GM18909 (cell line): ENCODE data around the gene ATP8B1.

Experiments used
- ATAC-seq: cut with Tn5 transposase; IDR thresholded peaks from one replicate; pipeline ENCODE4 v1.9.1; 2021; ENCODE audit warnings: mild to moderate bottlenecking; ENCODE audit not compliant: unreplicated experiment, poor library complexity

ATP8B1 gene

GRCh38 chr18:57794951-57795728 is 8.0 kb downstream of the ATP8B1 start:
- no peak for ATAC-seq

GRCh38 chr18:57793302-57793986 is 9.7 kb downstream of the ATP8B1 start:
- no peak for ATAC-seq

- ATAC-seq, result no peak
These were observed 10.3 kb downstream of the ATP8B1 start for GRCh38 chr18:57792631-57793301.

GRCh38 chr18:57791911-57792310 is 11.2 kb downstream of the ATP8B1 start:
- ATAC-seq, result no peak

- ATAC-seq, result no peak
These were observed 11.9 kb downstream of the ATP8B1 start for GRCh38 chr18:57791192-57791591.

GRCh38 chr18:57790316-57790715 is 12.8 kb downstream of the ATP8B1 start:
- ATAC-seq, result no peak

GRCh38 chr18:57789759-57790158 is 13.4 kb downstream of the ATP8B1 start:
- no peak for ATAC-seq

- no peak for ATAC-seq
These were observed 14.0 kb downstream of the ATP8B1 start for GRCh38 chr18:57789090-57789489.

- no peak for ATAC-seq
These were observed 15.9 kb downstream of the ATP8B1 start for GRCh38 chr18:57787068-57787685.

- ATAC-seq, result no peak
These were observed 17.2 kb downstream of the ATP8B1 start for GRCh38 chr18:57785751-57786437.

GRCh38 chr18:57784801-57785114 is 18.4 kb downstream of the ATP8B1 start:
- ATAC-seq, result no peak

- ATAC-seq, result no peak
These were observed 18.9 kb downstream of the ATP8B1 start for GRCh38 chr18:57784034-57784800.

GRCh38 chr18:57782049-57782448 is 21.1 kb downstream of the ATP8B1 start:
- ATAC-seq, result no peak

- ATAC-seq, result peak; percentile 91
These were observed 22.3 kb downstream of the ATP8B1 start for GRCh38 chr18:57780706-57781347.

GRCh38 chr18:57780318-57780705 is 22.8 kb downstream of the ATP8B1 start:
- no peak for ATAC-seq

GRCh38 chr18:57776767-57777166 is 26.3 kb downstream of the ATP8B1 start:
- ATAC-seq, result no peak

GRCh38 chr18:57776354-57776753 is 26.8 kb downstream of the ATP8B1 start:
- no peak for ATAC-seq

- ATAC-seq, result no peak
These were observed 27.2 kb downstream of the ATP8B1 start for GRCh38 chr18:57775937-57776336.

GRCh38 chr18:57772387-57772799 is 30.7 kb downstream of the ATP8B1 start:
- ATAC-seq, result no peak
